ENCODE measurements around the gene KIF9.
"Not testable (repeated sequence)": the region's sequence is repeated elsewhere in the genome, so short reads cannot be mapped to it uniquely, and the experiment has no call there.

KIF9 gene

GRCh38 chr3:47291754-47292420 is 9.3 kb upstream of the KIF9 start:
- not testable (repeated sequence) for DNase-seq

- no peak for DNase-seq
Measured at GRCh38 chr3:47291158-47291753, 8.7 kb upstream of the KIF9 start.

DNA sequence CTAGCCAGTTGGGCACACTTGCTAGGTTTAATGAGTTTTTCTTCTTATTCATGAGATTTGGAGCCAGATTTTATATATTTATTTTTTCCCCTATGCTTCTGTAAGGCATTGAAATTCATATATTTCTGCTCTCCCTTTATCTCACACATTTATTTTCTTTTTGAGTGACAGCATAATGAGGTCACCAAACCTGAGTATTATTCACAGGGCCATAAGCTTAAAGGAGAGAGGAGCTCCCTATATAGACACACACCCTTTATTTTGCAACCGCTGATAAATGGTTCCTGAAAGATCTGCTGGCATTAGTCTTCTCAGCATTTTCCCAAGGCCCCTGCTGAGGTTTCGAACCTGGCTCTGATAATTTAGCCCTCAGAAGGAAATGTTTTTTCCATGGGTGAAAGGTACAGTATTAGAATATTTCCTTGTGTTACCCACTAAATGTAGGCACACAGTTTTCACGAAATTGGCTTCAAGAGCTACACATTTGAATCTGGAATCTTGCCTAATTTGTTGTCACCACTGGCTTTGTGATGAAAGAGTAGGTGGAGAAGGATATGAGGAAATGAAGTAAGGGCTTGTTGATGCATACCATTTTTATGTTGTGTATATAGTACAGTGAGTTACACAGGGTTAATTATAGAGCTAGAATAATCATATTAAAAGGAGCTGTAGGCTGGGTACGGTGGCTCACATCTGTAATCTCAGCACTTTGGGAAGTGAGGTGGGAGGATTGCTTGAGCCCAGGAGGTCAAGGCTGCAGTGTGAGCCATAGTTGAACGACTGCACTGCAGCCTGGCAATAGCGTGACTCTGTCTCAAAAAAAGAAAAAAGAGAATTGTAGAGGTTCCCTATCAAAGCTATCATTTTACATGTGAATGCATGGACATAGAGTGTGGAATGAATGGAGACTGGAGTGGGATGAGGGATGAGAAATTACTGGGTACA is 6.6 kb upstream of the KIF9 start:
- no peak for DNase-seq

DNA sequence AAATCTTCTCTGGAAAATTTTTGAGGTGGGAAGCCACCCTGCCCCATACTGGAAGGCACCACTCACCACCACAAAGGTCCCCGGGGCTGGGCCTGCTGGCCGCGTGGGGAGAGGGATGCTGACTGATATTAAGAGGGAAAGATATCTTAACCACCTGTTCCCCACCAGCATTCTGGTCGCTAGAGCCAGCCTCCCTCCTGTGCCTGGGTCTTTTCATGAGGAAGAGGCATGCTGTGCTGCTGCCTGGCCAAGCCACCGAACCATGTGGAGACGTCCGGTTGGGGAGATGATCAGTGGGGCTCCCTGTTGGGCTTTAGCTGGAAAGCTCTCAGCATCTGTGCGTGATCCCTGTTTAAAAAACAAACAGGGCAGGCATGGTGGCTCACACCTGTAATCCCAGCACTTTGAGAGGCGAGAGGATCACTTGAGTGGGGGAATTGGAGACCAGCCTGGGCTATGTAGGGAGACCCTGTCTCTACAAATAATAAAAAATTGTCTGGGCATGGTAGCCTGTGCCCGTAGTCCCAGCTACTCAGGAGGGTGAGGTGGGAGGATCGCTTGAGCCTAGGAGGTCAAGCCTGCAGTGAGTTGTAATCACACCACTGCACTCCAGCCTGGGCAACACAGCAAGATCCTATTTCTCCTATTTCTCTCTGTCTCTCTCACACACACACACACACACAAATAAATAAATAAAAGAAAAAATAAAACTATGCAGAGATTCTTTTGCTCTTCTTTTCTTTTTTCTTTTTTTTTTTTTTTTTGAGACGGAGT is 1.2 kb upstream of the KIF9 start:
- DNase-seq, result no peak

DNA sequence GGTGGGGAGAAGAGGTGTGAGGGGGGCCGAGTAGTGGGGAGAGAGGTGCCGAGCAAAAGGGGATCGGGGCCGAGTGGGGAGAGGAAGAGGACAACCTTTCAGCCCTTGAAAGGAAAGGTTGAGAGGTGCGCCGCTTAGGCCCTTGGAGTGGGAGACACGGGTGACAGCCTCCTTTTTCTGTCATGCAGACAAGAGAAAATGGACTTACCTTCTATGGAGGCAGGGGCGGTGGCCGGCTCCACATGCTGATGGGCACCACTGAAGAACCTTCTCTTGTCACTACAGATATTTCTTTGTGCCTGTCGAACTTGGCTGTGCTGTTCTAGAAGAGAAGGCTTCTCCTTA is 566 bp upstream of the KIF9 start:
- no peak for DNase-seq

GRCh38 chr3:47280519-47280918 is 2.1 kb downstream of the KIF9 start:
- no peak for DNase-seq

- DNase-seq, result no peak
Measured at GRCh38 chr3:47276558-47276957, 6.0 kb downstream of the KIF9 start.

GRCh38 chr3:47274652-47275051 is 7.9 kb downstream of the KIF9 start:
- no peak for DNase-seq

GRCh38 chr3:47273564-47273963 is 9.0 kb downstream of the KIF9 start:
- no peak for DNase-seq

DNA sequence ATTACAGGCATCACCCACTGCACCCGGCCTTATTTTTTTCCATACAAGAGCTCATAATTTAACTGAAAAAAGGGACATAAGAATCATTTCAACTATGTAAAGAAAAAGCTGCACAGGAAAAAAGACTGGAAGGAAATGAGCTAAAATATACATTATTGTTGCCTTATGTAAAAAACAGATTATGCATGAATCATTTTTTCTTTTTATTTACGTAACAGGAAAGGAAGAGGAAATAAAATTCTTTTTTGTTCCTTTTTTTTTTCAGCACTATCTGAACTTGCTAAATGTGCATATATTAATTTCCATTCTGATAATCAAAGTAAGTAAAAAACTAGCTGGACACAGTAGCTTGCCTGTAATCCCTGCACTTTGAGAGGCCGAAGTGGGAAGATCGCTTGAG is 12.1 kb downstream of the KIF9 start:
- DNase-seq, result no peak

DNA sequence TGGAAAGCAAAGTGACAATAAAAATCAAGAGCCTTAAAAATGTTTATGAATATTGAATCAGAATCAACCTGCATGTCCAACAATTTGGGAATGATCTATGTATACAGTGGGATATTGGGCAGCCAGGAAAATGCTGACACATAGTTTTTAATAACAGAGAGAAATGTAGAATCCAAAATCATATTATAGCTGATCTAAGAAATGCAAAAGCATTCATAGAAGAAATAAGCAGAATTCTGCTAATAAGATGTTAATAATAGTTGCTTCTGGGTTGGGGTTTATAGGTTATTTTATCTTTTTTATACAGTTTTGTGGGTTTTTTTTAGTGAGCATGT is 15.1 kb downstream of the KIF9 start:
- DNase-seq, result no peak

DNA sequence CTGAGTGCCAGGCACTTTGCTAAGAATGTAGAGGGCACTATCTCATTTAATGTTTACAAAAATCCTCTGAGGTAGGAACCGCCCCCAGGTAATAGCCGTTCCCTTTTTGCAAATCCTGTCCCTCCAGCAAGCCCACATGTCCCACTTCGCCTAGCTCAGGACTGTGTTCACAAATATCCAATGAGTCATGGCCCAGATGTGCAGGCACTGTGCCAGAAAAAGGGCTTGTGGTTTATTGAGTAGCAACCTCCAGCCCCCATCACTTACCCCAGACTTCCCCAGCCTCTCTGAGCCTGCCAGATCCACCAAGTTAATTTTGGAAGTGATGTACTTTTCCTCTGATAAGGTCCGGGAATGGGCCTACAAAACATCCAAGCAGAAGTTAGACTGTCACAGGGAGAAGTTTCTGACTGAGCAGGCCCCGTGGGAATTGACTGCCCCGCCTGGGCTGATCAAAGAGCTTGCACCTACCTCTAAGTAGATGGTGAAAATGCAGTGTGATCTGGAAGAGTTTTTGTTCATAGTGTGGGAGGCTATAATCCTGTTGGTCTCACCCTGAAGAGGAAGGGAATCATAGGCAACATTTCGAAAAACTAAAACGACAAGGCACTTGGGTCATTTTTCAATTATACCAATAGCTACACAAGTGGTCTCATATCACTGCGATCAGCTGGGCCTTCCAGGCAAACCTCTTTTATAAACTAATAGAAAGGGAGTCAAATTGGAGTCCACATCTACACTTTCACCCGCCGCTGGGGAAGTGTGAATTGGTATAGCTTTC is 15.7 kb downstream of the KIF9 start:
- peak; percentile 95 for DNase-seq

- DNase-seq, result no peak
Measured at GRCh38 chr3:47265725-47266428, 16.7 kb downstream of the KIF9 start.

DNA sequence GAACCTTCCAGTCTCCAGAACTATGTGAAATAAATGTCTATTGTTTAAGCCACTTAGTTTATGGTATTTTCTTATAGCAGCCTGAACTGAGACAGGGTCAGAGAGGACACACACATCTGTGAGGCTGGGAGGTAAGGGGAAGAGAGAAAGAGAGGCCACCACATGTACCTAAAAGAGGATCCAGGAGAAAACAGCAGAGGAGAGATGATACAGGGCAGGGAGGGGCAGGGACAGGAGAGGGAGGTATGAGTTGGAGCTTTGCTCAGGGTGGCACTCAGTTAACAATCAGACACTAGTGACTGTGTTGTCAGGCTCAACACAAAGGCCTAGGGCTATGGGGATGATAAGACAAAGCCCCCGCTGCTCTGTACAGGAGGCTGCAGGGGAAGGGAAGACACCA is 17.6 kb downstream of the KIF9 start:
- no peak for DNase-seq

- peak; percentile 86 for DNase-seq
Measured at GRCh38 chr3:47261301-47261700, 21.3 kb downstream of the KIF9 start.

DNA sequence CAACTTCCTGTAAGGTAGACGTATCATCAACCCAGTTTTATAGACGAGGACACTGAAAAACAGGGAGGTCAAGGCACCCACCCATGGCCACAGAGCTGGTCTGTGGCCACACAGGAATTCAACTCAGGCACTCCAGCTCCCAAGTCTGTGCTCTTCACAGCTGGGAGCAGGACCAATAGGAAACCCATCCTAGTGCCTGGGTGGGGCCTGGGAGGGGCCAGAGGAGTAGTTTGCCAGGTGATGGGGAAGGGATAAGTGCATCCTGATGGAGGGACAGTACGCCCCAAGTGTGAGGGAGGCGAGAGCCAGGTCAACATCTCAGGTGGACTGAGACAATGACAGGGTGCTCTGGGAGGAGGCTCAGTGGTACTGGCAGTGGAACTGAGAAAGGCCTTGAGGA is 22.0 kb downstream of the KIF9 start:
- DNase-seq, result no peak

DNA sequence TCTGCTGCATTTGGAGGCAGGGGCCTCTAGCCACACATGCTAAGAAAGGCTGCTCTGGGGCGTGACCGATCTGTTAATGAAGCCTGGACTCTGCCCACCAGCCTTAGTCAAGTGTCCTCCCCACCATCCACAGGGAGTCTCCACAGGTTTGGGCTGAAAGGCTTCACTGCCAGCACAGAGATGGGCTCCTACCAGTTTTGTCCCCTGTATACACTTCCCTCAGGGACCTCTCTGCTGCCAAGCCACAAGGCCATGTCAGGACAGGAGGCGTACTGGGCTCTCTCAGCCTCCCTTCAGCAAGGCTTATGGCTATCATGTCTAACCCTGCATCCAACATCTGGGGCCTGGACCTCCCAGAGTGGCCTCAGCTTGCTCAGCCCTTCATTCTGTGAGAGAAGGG is 23.5 kb downstream of the KIF9 start:
- DNase-seq, result no peak

- not testable (repeated sequence) for DNase-seq
Measured at GRCh38 chr3:47256331-47256730, 26.3 kb downstream of the KIF9 start.

DNA sequence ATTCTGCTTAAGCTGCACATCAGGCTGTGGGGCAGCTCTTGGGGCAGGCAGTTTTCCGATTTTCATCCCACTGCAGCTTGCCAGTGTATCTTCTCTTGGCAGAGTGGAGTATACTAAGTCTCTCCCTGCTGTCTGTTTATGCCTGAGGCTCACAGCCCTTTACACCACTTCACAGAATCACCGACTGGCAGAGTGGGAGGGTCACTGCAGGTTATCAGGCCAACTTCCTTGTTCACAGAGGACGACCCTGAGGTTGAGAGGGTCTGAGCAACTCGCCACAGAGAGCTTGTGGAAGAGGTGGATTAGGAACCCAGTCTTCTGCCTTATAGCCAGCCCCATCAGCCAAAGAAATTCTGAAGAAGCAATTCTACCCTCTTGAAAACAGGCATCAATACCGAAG is 30.9 kb downstream of the KIF9 start:
- DNase-seq, result no peak

- DNase-seq, result not testable (repeated sequence)
Measured at GRCh38 chr3:47251085-47251484, 31.5 kb downstream of the KIF9 start.

GRCh38 chr3:47250309-47251060 is 32.1 kb downstream of the KIF9 start:
- DNase-seq, result peak; percentile 75

All from islet precursor cell (in vitro differentiated cells).